Measurements from ENCODE around the gene ZNF440. TPM values are rescaled to one million over a fixed set of nuclear protein-coding genes. Genes with fewer than 3 reads are reported as not detected.
"Not testable (repeated sequence)": the region's sequence is repeated elsewhere in the genome, so short reads cannot be mapped to it uniquely, and the experiment has no call there.

Gene ZNF440
- total and polyA plus RNA-seq, 10 of the 15 experiments (the other 5 are each of a cell fraction or from before 2014, with no cell fraction given) = 1.3 to 8.9 (median 3.8) TPM

DNA sequence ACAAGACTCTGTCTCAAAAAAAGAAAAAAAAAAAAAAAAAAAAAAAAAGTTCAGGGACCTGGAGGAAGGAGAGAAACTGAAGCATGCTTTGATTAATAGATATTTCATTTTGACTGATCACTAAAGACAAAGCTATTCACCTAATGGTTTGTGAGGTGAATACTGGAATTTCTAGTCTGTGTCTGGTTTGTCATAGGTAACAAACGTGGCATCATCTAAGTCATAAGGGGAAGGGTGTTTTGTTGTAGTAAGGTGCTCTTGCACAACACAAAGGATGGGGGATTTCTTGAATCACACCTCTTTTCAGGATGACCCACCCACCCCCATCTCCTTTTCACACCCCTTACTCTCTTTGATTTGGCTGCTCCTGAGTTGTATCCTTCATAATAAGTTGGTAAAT, 59.7 kb downstream of the ZNF440 start (continued):
- TF ChIP-seq ETV6 (conservative IDR thresholded peaks at IDR 0.05 in 1 of 2, IDR thresholded peaks at IDR 0.05 in 1 of 2; ENCODE audit: borderline replicate concordance in 1 of 2, low read depth in 1 of 2) = no peak

GRCh38 chr19:11879687-11880266, 65.7 kb downstream of the ZNF440 start:
- in situ Hi-C loops (cut with MboI); H3K4me2 ChIP-seq (ENCODE audit: control insufficient read depth, insufficient read depth); H3K4me1 ChIP-seq (ENCODE audit: control insufficient read depth, insufficient read depth, low read length); H3K9me3 ChIP-seq (replicated peaks; ENCODE audit: control insufficient read depth, insufficient read depth, low read length); H2AFZ ChIP-seq (ENCODE audit: control insufficient read depth, low read depth, low read length); H3K27ac ChIP-seq (ENCODE audit: control insufficient read depth, insufficient read depth); H3K79me2 ChIP-seq (ENCODE audit: control insufficient read depth, insufficient read depth, low read length); POLR2A ChIA-PET; DNase-seq (ENCODE audit: low read depth, low spot score); BruUV-seq (replicated peaks); intact Hi-C loops (cut with micrococcal nuclease; ENCODE audit: unreplicated experiment); FAIRE-seq; H3K9ac ChIP-seq (ENCODE audit: control insufficient read depth, insufficient read depth, low read length); H4K20me1 ChIP-seq (ENCODE audit: control insufficient read depth, insufficient read depth); H3K36me3 ChIP-seq (ENCODE audit: control insufficient read depth in 2 of 2, insufficient read depth in 2 of 2, low read length in 1 of 2); H3K4me3 ChIP-seq; H3K27me3 ChIP-seq (replicated peaks in 1 of 2; ENCODE audit: control insufficient read depth in 2 of 2, insufficient read depth in 2 of 2, low read length in 1 of 2); ATAC-seq: not testable (repeated sequence)
- RAD21 ChIA-PET (ENCODE audit: unreplicated experiment) = interaction anchor here (1.8 to 2.3 kb wide), 2 partner anchors 82 to 261 kb away, joined by 6 to 8 read pairs; partner anchors contain the start of gene ZNF20
- CTCF ChIA-PET = interaction anchor here (0.7 to 3.0 kb wide), 8 partner anchors 44 to 576 kb away, joined by 3 to 19 read pairs (median 6); partner anchors contain the start of genes ZNF20 and ZNF700
- SMC1A ChIA-PET (ENCODE audit: uncharacterized antibody, unreplicated experiment) = interaction anchor here (1.3 to 1.4 kb wide), 2 partner anchors 44 to 82 kb away, joined by 4 read pairs; partner anchors contain the start of gene ZNF491
- 64% methylated on average over 16 of the region's 16 CpGs for WGBS (ENCODE audit: insufficient coverage, insufficient replicate concordance, low lambda C conversion rate, missing lambda C conversion rate)

GRCh38 chr19:11880598-11880997, 66.5 kb downstream of the ZNF440 start:
- no peak overlapping the region for H3K4me3 ChIP-seq
- POLR2A ChIA-PET = no interaction called here
- WGBS (ENCODE audit: insufficient coverage, insufficient replicate concordance, low lambda C conversion rate, missing lambda C conversion rate) = 69% methylated on average over 11 of the region's 12 CpGs
- in situ Hi-C loops (cut with MboI) (no loop called here), intact Hi-C loops (cut with micrococcal nuclease; ENCODE audit: unreplicated experiment) (no loop called here)
- no peak overlapping the region for H3K4me2 ChIP-seq (ENCODE audit: control insufficient read depth, insufficient read depth)
- DNase-seq (ENCODE audit: low read depth, low spot score) (no peak), FAIRE-seq (no peak), ATAC-seq (no peak)
- BruUV-seq (replicated peaks) = no TSS peak
- SMC1A ChIA-PET (ENCODE audit: uncharacterized antibody, unreplicated experiment) = interaction anchor here (1.3 to 1.4 kb wide), 2 partner anchors 43 to 109 kb away, joined by 3 to 4 read pairs; no protein-coding TSS in a partner anchor
- RAD21 ChIA-PET (ENCODE audit: unreplicated experiment) = interaction anchor here (1.0 kb wide), 1 partner anchor 108 kb away, joined by 4 read pairs; no protein-coding TSS in a partner anchor
- no peak overlapping the region for H3K9ac ChIP-seq (ENCODE audit: control insufficient read depth, insufficient read depth, low read length)
- CTCF ChIA-PET = interaction anchor here (0.8 to 3.0 kb wide), 8 partner anchors 43 to 261 kb away, joined by 3 to 19 read pairs (median 5); partner anchors contain the start of genes ZNF491 and ZNF700
- no peaks in the 10 kb centered on the region for H3K36me3 ChIP-seq (ENCODE audit: control insufficient read depth in 2 of 2, insufficient read depth in 2 of 2, low read length in 1 of 2)
- H3K79me2 ChIP-seq (ENCODE audit: control insufficient read depth, insufficient read depth, low read length) = no peaks in the 10 kb centered on the region
- no peaks in the 10 kb centered on the region for H4K20me1 ChIP-seq (ENCODE audit: control insufficient read depth, insufficient read depth)
- no peaks in the 10 kb centered on the region for H3K4me1 ChIP-seq (ENCODE audit: control insufficient read depth, insufficient read depth, low read length)
- H3K27ac ChIP-seq (ENCODE audit: control insufficient read depth, insufficient read depth) = no peak overlapping the region
- peaks cover 2% of the 10 kb centered on the region; the same call in 2 of the 3 replicates for H3K9me3 ChIP-seq (replicated peaks; ENCODE audit: control insufficient read depth, insufficient read depth, low read length)
- no peaks in the 10 kb centered on the region for H3K27me3 ChIP-seq (replicated peaks in 1 of 2; ENCODE audit: control insufficient read depth in 2 of 2, insufficient read depth in 2 of 2, low read length in 1 of 2)
- no peak overlapping the region for H2AFZ ChIP-seq (ENCODE audit: control insufficient read depth, low read depth, low read length)
- TF ChIP-seq EZH2 (IDR thresholded peaks at IDR 0.05; ENCODE audit: borderline replicate concordance, control insufficient read depth, low read depth, low read length) (no peak), CREB1 (IDR thresholded peaks at IDR 0.05; ENCODE audit: low read depth) (no peak), ETV6 (conservative IDR thresholded peaks at IDR 0.05 in 1 of 2, IDR thresholded peaks at IDR 0.05 in 1 of 2; ENCODE audit: borderline replicate concordance in 1 of 2, low read depth in 1 of 2) (no peak), STAT1 (conservative IDR thresholded peaks at IDR 0.05) (no peak)
- TF ChIP-seq, protein P1, sequence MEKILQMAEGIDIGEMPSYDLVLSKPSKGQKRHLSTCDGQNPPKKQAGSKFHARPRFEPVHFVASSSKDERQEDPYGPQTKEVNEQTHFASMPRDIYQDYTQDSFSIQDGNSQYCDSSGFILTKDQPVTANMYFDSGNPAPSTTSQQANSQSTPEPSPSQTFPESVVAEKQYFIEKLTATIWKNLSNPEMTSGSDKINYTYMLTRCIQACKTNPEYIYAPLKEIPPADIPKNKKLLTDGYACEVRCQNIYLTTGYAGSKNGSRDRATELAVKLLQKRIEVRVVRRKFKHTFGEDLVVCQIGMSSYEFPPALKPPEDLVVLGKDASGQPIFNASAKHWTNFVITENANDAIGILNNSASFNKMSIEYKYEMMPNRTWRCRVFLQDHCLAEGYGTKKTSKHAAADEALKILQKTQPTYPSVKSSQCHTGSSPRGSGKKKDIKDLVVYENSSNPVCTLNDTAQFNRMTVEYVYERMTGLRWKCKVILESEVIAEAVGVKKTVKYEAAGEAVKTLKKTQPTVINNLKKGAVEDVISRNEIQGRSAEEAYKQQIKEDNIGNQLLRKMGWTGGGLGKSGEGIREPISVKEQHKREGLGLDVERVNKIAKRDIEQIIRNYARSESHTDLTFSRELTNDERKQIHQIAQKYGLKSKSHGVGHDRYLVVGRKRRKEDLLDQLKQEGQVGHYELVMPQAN (conservative IDR thresholded peaks at IDR 0.05) = no peak
- TF ChIP-seq, protein P2, sequence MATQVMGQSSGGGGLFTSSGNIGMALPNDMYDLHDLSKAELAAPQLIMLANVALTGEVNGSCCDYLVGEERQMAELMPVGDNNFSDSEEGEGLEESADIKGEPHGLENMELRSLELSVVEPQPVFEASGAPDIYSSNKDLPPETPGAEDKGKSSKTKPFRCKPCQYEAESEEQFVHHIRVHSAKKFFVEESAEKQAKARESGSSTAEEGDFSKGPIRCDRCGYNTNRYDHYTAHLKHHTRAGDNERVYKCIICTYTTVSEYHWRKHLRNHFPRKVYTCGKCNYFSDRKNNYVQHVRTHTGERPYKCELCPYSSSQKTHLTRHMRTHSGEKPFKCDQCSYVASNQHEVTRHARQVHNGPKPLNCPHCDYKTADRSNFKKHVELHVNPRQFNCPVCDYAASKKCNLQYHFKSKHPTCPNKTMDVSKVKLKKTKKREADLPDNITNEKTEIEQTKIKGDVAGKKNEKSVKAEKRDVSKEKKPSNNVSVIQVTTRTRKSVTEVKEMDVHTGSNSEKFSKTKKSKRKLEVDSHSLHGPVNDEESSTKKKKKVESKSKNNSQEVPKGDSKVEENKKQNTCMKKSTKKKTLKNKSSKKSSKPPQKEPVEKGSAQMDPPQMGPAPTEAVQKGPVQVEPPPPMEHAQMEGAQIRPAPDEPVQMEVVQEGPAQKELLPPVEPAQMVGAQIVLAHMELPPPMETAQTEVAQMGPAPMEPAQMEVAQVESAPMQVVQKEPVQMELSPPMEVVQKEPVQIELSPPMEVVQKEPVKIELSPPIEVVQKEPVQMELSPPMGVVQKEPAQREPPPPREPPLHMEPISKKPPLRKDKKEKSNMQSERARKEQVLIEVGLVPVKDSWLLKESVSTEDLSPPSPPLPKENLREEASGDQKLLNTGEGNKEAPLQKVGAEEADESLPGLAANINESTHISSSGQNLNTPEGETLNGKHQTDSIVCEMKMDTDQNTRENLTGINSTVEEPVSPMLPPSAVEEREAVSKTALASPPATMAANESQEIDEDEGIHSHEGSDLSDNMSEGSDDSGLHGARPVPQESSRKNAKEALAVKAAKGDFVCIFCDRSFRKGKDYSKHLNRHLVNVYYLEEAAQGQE (IDR thresholded peaks at IDR 0.05; ENCODE audit: low read depth, low read length) = no peak
